Measurements from ENCODE around the gene KIAA1217.

KIAA1217 gene

DNA sequence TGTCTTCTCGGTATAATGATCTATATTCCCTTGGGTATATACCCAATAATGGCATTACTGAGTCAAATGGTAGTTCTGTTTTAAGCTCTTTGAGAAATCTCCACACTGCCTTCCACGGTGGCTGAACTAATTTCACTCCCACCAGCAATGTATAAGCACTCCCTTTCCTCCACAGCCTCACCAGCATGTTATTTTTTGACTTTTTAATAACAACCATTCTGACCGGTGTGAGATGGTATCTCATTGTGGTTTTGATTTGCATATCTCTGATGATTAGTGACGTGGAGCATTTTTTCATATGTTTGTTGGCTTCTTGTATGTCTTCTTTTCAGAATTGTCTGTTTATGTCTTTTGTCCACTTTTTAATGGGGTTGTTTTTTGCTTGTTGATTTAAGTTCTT, 33.6 kb downstream of the KIAA1217 start:
- no peak for FAIRE-seq

- FAIRE-seq = no peak
Measured at GRCh38 chr10:24246365-24246764, 37.4 kb downstream of the KIAA1217 start.

DNA sequence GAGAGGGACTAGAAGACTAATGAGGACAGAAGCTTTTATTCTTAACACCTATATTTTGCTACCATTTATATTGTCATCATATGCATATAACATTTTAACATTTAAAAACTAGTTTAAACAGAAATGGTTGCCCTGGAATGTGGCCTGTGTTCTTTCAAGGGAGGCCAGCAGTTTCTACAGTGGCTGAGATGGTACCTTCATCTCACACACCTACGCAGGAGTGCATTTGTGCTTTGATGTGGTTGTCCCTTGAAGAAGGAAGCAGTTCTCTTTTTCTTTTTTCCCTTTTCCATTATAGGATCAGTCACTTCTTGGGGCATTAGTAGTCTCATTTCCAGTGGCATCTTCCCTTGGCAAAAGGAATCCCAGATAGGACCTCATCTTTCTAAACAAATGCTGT, 38.9 kb downstream of the KIAA1217 start:
- no peak for FAIRE-seq

DNA sequence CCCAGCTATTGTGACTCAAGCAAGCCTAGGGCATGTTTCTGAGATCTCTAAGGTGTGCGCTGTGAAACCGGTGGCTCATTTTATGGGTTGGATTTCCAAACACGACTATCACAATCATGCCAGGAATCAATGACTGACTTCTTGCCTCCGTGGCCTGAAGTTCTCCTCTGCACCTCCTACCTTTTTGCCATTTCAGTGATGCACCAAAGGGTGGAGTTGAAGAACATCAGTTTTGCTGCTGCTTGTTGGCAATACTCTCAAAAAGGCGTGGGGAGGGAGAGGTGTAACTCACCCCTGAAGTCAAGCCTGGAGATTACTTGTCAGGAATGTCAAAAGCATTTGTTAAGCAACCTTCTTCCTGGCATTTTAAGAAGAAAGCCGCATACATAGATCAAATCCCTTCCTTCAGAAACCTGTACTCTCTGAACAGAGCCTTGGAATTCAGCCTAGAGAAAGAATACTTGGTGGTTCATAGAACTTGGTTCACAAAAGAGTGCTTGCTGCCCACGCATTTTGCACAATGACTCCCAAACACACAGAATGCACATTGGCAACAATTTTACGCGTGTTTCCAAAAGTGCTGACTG, 41.0 kb downstream of the KIAA1217 start:
- no peak for FAIRE-seq

GRCh38 chr10:24251547-24251946, 42.6 kb downstream of the KIAA1217 start:
- no peak for FAIRE-seq

DNA sequence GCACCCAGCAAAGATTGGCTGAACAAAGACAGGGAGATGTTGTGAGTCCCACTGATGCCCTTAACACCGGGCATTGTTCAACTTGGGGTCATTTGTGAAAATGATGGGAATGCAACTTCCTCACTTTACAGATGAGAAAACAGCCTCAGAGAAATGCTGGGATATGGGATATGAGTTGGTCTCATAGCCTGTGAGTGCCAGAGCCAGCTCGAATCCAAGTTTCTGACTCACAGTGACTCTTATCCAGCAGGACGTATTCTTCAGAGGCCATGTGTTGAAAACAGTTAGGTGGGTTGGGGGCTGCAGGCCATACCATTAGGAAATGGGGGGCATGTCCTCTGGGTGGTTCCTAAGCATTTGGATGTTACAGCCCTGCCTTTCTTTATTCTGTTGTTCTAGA, 45.2 kb downstream of the KIAA1217 start:
- no peak for FAIRE-seq

GRCh38 chr10:24255115-24255880, 46.4 kb downstream of the KIAA1217 start:
- FAIRE-seq = no peak

GRCh38 chr10:24255881-24256311, 47.0 kb downstream of the KIAA1217 start:
- FAIRE-seq = no peak

GRCh38 chr10:24256619-24257107, 47.7 kb downstream of the KIAA1217 start:
- FAIRE-seq = no peak

- no peak for FAIRE-seq
Measured at GRCh38 chr10:24257588-24257987, 48.6 kb downstream of the KIAA1217 start.

GRCh38 chr10:24259365-24260130, 50.6 kb downstream of the KIAA1217 start:
- no peak for FAIRE-seq

- no peak for FAIRE-seq
Measured at GRCh38 chr10:24261627-24262026, 52.7 kb downstream of the KIAA1217 start.

- FAIRE-seq = no peak
Measured at GRCh38 chr10:24262929-24263590, 54.1 kb downstream of the KIAA1217 start.

- FAIRE-seq = no peak
Measured at GRCh38 chr10:24269476-24269875, 60.5 kb downstream of the KIAA1217 start.

DNA sequence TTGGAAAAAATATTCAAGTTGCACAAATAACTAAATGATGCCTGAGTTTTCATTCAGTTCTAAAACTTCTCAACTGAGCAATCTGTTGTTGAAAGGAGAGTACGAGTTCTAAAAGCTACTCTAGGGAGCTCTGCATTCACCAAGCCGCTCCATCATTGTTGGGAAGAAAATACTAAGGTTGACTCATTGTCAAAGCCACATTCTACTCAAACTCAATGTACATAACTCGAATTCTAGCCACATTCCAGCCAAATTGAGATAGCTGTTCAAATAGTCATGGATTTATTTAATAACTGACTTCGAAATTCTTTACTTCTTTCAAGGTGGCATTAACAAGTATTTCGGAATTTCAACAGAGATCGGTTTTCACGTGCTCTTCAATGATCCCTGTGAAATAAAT, 63.4 kb downstream of the KIAA1217 start:
- FAIRE-seq = no peak

GRCh38 chr10:24277277-24277676, 68.3 kb downstream of the KIAA1217 start:
- FAIRE-seq = no peak

DNA sequence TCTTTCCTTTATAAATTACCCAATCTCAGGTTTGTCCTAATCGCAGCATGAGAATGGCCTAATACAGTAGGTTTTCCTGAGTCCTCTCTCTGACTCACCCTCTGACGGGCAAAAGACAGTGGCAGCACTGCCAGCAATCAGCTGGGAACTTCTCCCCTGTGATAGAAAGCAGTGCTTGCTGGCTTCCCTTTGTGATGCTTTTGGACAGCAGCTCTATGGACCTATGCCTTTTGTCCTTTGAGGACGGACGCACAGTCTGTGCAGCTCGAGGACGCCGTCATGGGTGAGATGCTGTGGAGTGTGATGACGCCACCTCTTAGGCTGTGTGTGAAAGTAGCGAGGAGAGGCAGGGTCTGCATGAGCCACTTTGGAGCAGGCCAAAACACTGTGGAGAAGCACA, 68.8 kb downstream of the KIAA1217 start:
- FAIRE-seq = no peak

- FAIRE-seq = no peak
Measured at GRCh38 chr10:24278176-24278889, 69.4 kb downstream of the KIAA1217 start.

GRCh38 chr10:24279166-24279565, 70.2 kb downstream of the KIAA1217 start:
- no peak for FAIRE-seq

GRCh38 chr10:24287559-24288195, 78.7 kb downstream of the KIAA1217 start:
- FAIRE-seq = no peak

GRCh38 chr10:24288581-24288980, 79.6 kb downstream of the KIAA1217 start:
- no peak for FAIRE-seq

DNA sequence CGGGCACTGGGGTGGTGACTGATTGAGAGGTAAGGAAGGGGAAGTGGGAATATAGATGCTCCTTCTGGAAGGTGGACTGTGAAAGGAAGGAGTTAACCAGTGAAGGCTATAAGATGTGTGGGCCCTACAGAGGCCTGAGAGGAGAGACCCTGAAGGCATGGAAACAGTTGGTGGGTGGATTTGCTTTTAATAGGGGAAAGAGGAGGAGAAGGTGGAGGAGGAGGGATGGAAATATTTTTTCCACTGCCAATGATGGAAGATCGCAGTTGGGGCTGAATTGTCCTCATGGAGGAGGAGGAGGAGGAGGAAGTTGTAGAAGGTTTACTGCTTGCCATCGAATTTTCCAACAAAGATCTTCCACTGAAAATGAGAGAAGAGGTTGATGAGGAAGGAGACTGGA, 80.3 kb downstream of the KIAA1217 start:
- FAIRE-seq = no peak

All from endometrium (tissue), 2 donors.